ENCODE measurements around the gene PKP4. TPM values are rescaled to one million over a fixed set of nuclear protein-coding genes. Genes with fewer than 3 reads are reported as not detected.

Gene PKP4
- total and polyA plus RNA-seq, 2 experiments from 2014 or later: 7.6 to 32.2 TPM

DNA sequence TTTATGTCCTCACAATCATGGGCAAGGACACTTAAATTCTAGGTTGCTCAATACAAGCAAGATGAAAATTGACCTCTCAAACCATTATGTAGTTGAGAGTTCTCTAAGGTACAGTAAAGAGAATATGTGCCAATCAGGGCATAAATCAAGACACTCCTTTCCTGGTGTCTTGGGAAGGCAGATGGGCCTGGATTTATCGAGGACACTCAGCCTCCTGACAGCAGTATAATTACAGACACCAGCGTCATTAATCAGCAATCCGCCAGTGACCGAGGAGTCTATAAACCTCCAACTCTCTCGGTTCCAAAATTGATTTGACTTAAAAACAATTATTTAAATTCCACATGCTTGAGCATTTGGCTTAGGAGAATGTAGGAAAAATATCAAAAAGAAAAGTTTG, 262.7 kb downstream of the PKP4 start:
- Histone ChIP-seq H3K4me2 (ENCODE audit: unreplicated experiment) (no peak overlapping the region), H3K4me3 (no peak overlapping the region), H3K27ac (no peak overlapping the region), H3K4me1 (ENCODE audit: insufficient read depth) (no peaks in the 10 kb centered on the region), H3K9ac (no peak overlapping the region), H3K79me2 (ENCODE audit: insufficient read depth) (no peaks in the 10 kb centered on the region), H3K27me3 (replicated peaks; ENCODE audit: insufficient read depth) (no peaks in the 10 kb centered on the region; the same call in 1 of the 2 replicates), H2AFZ (no peak overlapping the region), H3F3A (ENCODE audit: insufficient read depth) (no peaks in the 10 kb centered on the region), H3K9me3 (ENCODE audit: low read depth) (no peaks in the 10 kb centered on the region), H4K20me1 (ENCODE audit: insufficient read depth) (no peaks in the 10 kb centered on the region), H3K9me2 (ENCODE audit: insufficient read depth) (no peaks in the 10 kb centered on the region), H3K36me3 (ENCODE audit: low read depth) (no peaks in the 10 kb centered on the region)
- in situ Hi-C loops (cut with MboI): no loop called here
- TF ChIP-seq EZH2 (IDR thresholded peaks at IDR 0.05; ENCODE audit: insufficient read depth, poor library complexity, severe bottlenecking) (no peak), EZH2phosphoT487 (IDR thresholded peaks at IDR 0.05; ENCODE audit: insufficient read depth, low read depth) (no peak)
- no peak for DNase-seq
- WGBS, 2 experiments (ENCODE audit: low coverage in 1 of 2, low lambda C conversion rate in 2 of 2, missing lambda C conversion rate in 2 of 2): 66 to 76% methylated on average over 5 of the region's 5 CpGs

DNA sequence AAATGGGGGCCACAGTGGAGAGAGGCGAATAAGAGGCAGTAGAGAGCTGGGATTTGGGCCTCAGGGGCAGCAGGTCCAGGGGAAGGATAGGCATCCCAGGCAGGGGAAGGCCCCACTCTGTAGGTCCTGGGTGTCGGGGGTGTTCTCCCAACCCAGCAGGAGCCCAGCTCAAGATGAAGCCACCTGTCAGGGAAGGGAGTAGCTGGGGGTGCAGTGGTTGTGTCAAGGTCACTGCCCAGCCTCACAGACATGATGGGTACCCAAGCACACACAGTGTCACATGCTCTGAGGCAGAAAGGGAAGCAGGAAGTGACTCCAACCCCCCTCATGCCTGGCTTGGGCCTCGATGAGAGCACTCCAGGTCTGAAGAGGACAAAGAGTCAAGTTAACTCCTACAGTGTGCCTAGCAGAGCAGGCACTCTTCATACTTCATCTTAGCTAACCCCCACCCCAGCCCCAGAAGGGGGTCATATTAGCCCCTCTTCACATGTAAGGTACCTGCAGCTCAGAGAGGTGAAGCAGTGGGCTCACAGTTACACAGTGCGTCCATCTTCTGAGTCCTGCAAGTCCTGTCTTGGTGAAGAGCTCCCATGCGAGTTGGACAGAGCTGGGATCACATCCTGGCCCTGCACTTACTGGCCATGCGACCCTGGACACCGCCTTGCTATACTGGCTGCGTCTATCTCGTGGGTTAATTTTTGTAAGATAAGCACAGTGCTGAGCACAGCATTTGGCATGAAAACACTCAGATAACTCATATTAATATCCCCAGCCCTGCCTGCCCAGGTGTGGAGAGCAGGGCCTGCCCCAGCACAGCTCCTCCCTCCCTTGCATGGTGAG, 265.7 kb downstream of the PKP4 start:
- Histone ChIP-seq H3K79me2 (ENCODE audit: insufficient read depth) (no peaks in the 10 kb centered on the region), H4K20me1 (ENCODE audit: insufficient read depth) (no peaks in the 10 kb centered on the region), H3K9me3 (ENCODE audit: low read depth) (no peaks in the 10 kb centered on the region), H3K36me3 (ENCODE audit: low read depth) (no peaks in the 10 kb centered on the region), H2AFZ (no peak overlapping the region), H3K4me1 (ENCODE audit: insufficient read depth) (no peaks in the 10 kb centered on the region), H3K9ac (no peak overlapping the region), H3K27me3 (replicated peaks; ENCODE audit: insufficient read depth) (no peaks in the 10 kb centered on the region; the same call in 1 of the 2 replicates), H3K27ac (no peak overlapping the region), H3K9me2 (ENCODE audit: insufficient read depth) (no peaks in the 10 kb centered on the region), H3K4me2 (ENCODE audit: unreplicated experiment) (no peak overlapping the region), H3K4me3 (no peak overlapping the region), H3F3A (ENCODE audit: insufficient read depth) (no peaks in the 10 kb centered on the region)
- 72 to 77% methylated on average over 9 of the region's 9 CpGs for WGBS, 2 experiments (ENCODE audit: low coverage in 1 of 2, low lambda C conversion rate in 2 of 2, missing lambda C conversion rate in 2 of 2)
- in situ Hi-C loops (cut with MboI): no loop called here
- TF ChIP-seq EZH2phosphoT487 (IDR thresholded peaks at IDR 0.05; ENCODE audit: insufficient read depth, low read depth) (no peak), EZH2 (IDR thresholded peaks at IDR 0.05; ENCODE audit: insufficient read depth, poor library complexity, severe bottlenecking) (no peak)
- no peak for DNase-seq

DNA sequence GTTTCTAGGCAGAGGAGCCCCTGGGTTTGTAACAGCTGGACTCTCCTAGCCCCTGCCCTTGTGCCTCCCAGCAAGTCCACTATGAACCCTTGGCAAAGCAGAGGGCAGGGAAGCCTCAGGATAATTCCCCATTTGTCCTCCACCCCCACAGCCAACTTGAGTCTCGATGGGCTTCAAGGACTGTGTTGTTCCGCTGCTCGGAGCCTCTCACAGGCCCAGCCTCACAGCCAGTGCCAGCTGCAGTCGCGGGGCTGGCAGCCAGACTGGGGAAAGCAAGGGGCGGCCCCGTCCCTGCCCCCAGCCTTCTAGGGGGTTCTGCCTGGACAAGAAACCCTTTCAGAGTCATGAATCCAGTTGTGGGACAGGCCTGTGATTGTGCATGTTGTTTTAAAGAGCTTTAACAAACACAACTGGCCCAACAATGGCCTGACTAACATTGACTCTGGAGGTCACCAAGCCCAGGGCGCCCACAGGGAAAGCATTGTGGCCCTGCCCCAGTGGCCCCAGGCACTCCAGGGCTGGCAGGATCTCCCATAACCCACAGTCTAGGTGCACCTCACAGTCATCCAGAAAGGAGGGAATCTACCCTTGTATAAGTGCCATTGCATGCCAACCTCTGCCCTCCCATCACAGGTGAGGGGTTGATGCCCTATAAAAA, 266.6 kb downstream of the PKP4 start:
- Histone ChIP-seq H3K27me3 (replicated peaks; ENCODE audit: insufficient read depth) (no peaks in the 10 kb centered on the region; the same call in 1 of the 2 replicates), H4K20me1 (ENCODE audit: insufficient read depth) (no peaks in the 10 kb centered on the region), H3F3A (ENCODE audit: insufficient read depth) (no peaks in the 10 kb centered on the region), H3K4me1 (ENCODE audit: insufficient read depth) (no peaks in the 10 kb centered on the region), H3K36me3 (ENCODE audit: low read depth) (no peaks in the 10 kb centered on the region), H3K27ac (no peak overlapping the region), H3K9me2 (ENCODE audit: insufficient read depth) (no peaks in the 10 kb centered on the region), H3K4me2 (ENCODE audit: unreplicated experiment) (no peak overlapping the region), H3K9ac (no peak overlapping the region), H3K4me3 (no peak overlapping the region), H3K9me3 (ENCODE audit: low read depth) (no peaks in the 10 kb centered on the region), H3K79me2 (ENCODE audit: insufficient read depth) (no peaks in the 10 kb centered on the region), H2AFZ (no peak overlapping the region)
- no peak for TF ChIP-seq EZH2 (IDR thresholded peaks at IDR 0.05; ENCODE audit: insufficient read depth, poor library complexity, severe bottlenecking)
- no peak for TF ChIP-seq EZH2phosphoT487 (IDR thresholded peaks at IDR 0.05; ENCODE audit: insufficient read depth, low read depth)
- in situ Hi-C loops (cut with MboI): no loop called here
- WGBS, 2 experiments (ENCODE audit: low coverage in 1 of 2, low lambda C conversion rate in 2 of 2, missing lambda C conversion rate in 2 of 2): 78% methylated on average over 8 of the region's 8 CpGs
- no peak for DNase-seq

DNA sequence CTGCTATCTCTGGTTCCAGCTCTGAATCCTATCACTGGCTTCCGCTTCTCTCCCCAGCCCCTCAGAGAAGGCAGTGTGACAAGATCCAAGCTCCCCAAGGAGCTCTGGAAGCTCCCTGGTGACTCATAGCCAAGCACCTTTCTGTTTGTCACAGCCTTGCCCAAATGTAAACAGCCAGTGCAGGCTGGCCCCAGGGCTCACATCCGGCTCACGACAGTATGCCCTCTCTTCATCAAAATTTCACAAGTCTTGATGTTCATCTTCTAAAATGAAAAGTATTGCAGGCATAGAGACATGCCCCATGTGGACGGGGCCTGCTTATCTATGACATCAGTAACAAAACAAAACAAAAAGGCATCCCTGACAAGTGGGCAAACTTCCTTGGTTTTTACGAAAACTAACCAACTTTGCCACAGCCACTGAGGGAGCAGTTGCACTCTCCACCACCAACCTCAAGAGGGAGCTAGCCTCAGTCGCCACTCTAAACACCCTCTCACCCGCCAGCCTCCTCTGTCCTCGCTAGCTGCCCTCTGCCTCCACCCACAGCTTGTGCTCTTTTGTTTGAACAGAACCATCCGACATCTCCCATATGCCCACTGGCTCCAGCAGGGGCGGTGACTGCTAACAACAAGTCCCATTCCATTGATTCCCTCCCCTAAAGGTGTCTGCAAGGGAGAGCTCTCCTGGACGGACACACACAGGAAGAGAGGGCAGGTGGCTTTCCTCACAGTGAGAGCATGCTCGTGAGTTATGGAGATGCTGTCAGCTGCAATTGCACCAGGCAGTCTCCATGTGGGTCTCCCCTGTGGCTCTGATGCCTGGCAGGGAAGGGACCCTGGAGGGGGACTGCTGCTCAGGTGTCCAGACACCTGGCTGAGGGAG, 267.4 kb downstream of the PKP4 start:
- no peak overlapping the region for H3K4me3 ChIP-seq
- DNase-seq: no peak
- no peaks in the 10 kb centered on the region for H3K36me3 ChIP-seq (ENCODE audit: low read depth)
- no peak overlapping the region for H3K27ac ChIP-seq
- H2AFZ ChIP-seq: no peak overlapping the region
- no peak for TF ChIP-seq EZH2phosphoT487 (IDR thresholded peaks at IDR 0.05; ENCODE audit: insufficient read depth, low read depth)
- no peak for TF ChIP-seq EZH2 (IDR thresholded peaks at IDR 0.05; ENCODE audit: insufficient read depth, poor library complexity, severe bottlenecking)
- no peaks in the 10 kb centered on the region for H4K20me1 ChIP-seq (ENCODE audit: insufficient read depth)
- no peaks in the 10 kb centered on the region for H3K9me2 ChIP-seq (ENCODE audit: insufficient read depth)
- no peaks in the 10 kb centered on the region for H3K9me3 ChIP-seq (ENCODE audit: low read depth)
- no peaks in the 10 kb centered on the region for H3F3A ChIP-seq (ENCODE audit: insufficient read depth)
- H3K4me1 ChIP-seq (ENCODE audit: insufficient read depth): no peaks in the 10 kb centered on the region
- 71% methylated on average over 12 of the region's 12 CpGs for WGBS, 2 experiments (ENCODE audit: low coverage in 1 of 2, low lambda C conversion rate in 2 of 2, missing lambda C conversion rate in 2 of 2)
- no peaks in the 10 kb centered on the region for H3K79me2 ChIP-seq (ENCODE audit: insufficient read depth)
- H3K9ac ChIP-seq: no peak overlapping the region
- no peak overlapping the region for H3K4me2 ChIP-seq (ENCODE audit: unreplicated experiment)
- H3K27me3 ChIP-seq (replicated peaks; ENCODE audit: insufficient read depth): no peaks in the 10 kb centered on the region; the same call in 1 of the 2 replicates
- in situ Hi-C loops (cut with MboI): no loop called here

Data from GM23248 (cell line).